Thymus (tissue), 11 donors: ENCODE measurements around the gene ITPKB. TPM values are rescaled to one million over a fixed set of nuclear protein-coding genes. Genes with fewer than 3 reads are reported as not detected.

Experiments used
- DNase-seq, 9 donors: peaks; one replicate each; pipeline ENCODE4 v3.0.0-alpha.2; 2013; ENCODE audit warnings: low spot score in 9 of 9, low read depth in 6 of 9, missing footprints in 1 of 9
- H3K27ac ChIP-seq, 2 donors: one replicate each; pipeline ENCODE4 v1.5.1; 2013; ENCODE audit warnings: control low read depth in 1 of 2, low read depth in 1 of 2, low read length in 1 of 2, mild to moderate bottlenecking in 1 of 2, moderate library complexity in 1 of 2
- H3K27me3 ChIP-seq, 2 donors: one replicate each; pipeline ENCODE4 v1.5.1; 2013; ENCODE audit warnings: low read length in 1 of 2; ENCODE audit not compliant: control insufficient read depth in 2 of 2, insufficient read depth in 1 of 2
- H3K36me3 ChIP-seq, 2 donors: one replicate each; pipeline ENCODE4 v1.5.1; 2013; ENCODE audit warnings: low read length in 1 of 2, mild to moderate bottlenecking in 1 of 2, moderate library complexity in 1 of 2; ENCODE audit not compliant: control insufficient read depth in 2 of 2, insufficient read depth in 2 of 2
- H3K4me1 ChIP-seq, 2 donors: one replicate each; pipeline ENCODE4 v1.5.1; 2013; ENCODE audit warnings: low read length in 2 of 2; ENCODE audit not compliant: control insufficient read depth in 2 of 2, insufficient read depth in 2 of 2
- H3K4me3 ChIP-seq, 2 donors: one replicate each; pipeline ENCODE4 v1.5.1; 2013; ENCODE audit warnings: low read length in 2 of 2, control low read depth in 1 of 2, mild to moderate bottlenecking in 1 of 2
- H3K9me3 ChIP-seq, 2 donors: one replicate each; pipeline ENCODE4 v1.5.1; 2013; ENCODE audit warnings: low read length in 1 of 2, mild to moderate bottlenecking in 1 of 2; ENCODE audit not compliant: control insufficient read depth in 2 of 2, insufficient read depth in 1 of 2
- WGBS: extraction: QIAGEN DNeasy Blood & Tissue Kit; methylation state at CpG from one replicate; pipeline ENCODE4 v1.1.7; 2013; 5-methylcytosine and 5-hydroxymethylcytosine counted together
- polyA plus RNA-seq: library from polyadenylated mRNA; stranded (reverse); fragments of 200-250 nt; gene quantifications from one replicate; pipeline ENCODE4 v1.2.3, GENCODE V29; 2013
- total RNA-seq: library from RNA; stranded (reverse); fragments of 120-200 nt; gene quantifications from one replicate; pipeline ENCODE4 v1.2.4, GENCODE V29; 2013
- donor health status: healthy.

Gene ITPKB
- total and polyA plus RNA-seq, 2 donors = 22.7 to 32.0 TPM

DNA sequence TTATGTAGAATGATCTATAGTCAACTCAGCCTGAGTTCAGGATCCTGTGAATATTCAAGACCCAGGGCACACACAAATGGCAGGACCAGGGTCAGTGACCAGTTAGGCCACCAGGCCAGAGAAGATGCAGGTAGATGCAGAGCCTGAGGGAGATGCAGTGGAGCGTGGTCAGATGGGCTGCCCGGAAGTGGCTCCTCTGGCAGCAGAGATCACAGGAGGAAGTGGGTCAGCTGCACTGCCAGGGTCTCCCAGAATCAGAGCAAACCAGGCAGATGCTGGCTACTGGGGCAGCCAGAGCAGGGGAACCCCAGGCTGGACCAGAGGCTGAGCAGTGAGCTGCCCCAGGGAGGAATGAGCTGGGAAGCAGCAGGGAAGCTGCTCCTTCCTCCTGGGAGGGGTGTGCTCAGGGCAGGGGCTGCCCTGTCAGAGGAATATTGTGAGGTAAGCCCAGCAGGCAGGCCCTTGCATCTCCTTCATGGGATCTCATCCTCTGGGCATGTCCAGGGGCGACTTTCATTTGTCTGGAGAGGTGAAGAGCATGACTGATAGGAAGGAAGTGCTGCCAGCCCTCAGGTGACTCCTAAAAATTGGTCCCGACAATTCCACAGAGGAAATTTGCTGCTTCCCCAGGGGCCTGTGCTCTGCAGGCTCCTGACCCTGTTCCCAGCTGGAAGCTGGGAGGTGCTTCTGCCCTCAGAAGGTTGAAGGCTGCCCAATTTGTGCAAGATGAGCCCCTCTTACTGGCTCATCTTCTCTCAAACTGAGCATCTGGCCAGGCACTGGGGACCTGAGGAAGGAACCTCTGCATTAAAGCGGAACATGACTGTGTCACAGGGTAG lies 141.2 kb downstream of the ITPKB start:
- no peaks in the 10 kb centered on the region for H3K4me1 ChIP-seq
- no peak for DNase-seq
- no peaks in the 10 kb centered on the region for H3K36me3 ChIP-seq
- no peak overlapping the region for H3K4me3 ChIP-seq
- WGBS = 84% methylated on average over 5 of the region's 5 CpGs
- H3K9me3 ChIP-seq = no peaks in the 10 kb centered on the region
- peaks cover 0 to 10% of the 10 kb centered on the region in 2 donors for H3K27me3 ChIP-seq
- H3K27ac ChIP-seq = no peak overlapping the region

DNA sequence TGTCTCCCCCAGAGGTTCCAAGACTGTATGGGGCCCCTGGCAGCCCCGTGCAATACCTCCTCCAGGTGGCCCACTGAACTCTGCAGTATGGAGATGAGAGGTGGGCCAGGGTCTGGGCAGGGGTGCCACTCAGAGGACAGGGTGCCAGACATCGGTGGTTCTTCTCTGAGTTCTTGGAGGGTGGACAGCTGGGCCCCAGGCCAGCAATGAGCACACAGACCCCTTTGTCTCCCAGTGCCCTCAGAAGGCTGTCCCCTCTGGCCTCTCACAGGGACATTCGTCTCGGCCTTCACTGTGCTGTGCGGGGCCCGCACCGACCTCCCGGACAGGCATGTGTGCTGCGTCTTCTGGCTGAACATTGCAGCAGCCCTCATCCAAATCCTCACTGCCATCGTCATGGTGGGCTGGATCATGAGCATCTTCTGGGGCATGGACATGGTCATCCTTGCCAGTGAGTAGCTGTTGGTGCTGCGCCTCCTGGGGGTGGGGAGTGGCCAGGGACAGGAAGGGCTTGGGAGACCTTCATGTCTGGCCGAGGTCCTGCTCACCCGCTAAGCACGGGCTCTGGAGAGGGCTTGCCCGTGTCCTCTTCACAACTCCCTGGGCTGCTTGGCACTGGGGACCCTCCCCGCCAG lies 142.4 kb downstream of the ITPKB start:
- Histone ChIP-seq H3K4me3 (no peak overlapping the region), H3K27ac (no peak overlapping the region), H3K27me3 (peaks cover 0 to 10% of the 10 kb centered on the region in 2 donors), H3K4me1 (no peaks in the 10 kb centered on the region), H3K9me3 (no peaks in the 10 kb centered on the region), H3K36me3 (no peaks in the 10 kb centered on the region)
- WGBS = 95% methylated on average over 16 of the region's 16 CpGs
- DNase-seq = no peak

DNA sequence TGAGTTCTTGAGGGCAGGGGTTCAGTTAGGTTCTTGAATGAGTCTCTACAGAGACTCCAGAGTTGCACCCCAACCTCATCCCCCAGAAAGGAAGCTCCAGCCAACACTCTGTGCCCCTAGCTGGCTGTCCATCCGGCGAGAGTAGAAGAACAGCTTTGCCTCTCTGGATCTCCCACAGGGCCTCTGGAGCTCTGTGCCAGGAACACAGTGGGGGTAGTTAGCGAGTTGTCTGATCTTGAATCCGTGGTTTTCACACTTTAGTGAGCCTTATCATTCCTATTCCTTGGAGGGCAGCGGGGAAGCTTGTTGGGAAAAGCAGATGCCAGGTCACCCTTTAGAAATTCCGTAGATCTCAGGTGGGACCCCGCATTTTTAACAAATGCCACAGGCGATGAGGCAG lies 145.5 kb downstream of the ITPKB start:
- Histone ChIP-seq H3K36me3 (no peaks in the 10 kb centered on the region), H3K27ac (no peak overlapping the region), H3K4me1 (no peaks in the 10 kb centered on the region), H3K9me3 (no peaks in the 10 kb centered on the region), H3K27me3 (peaks cover 0 to 11% of the 10 kb centered on the region in 2 donors), H3K4me3 (no peak overlapping the region)
- DNase-seq = no peak
- 91% methylated on average over 8 of the region's 8 CpGs for WGBS

DNA sequence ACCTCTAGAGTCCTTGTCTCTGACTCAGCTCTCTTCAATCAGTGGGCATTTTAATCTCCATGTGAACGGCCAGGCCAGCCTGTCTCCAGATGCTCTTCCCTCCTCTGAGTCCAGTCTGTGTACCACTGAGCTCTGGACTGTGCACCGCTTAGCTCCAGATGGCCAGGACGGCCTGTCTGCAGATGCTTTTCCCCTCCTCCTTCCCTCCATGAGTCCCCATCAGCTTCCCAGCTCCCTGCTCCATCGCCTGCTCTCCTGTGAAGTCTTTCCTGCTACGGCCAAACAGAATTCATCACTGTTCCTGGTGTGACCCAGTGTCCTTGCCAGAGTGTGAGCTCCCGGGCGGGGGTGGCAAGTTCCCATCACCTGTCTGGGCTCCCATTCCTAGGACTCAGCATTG lies 148.5 kb downstream of the ITPKB start:
- 96% methylated on average over 7 of the region's 7 CpGs for WGBS
- no peaks in the 10 kb centered on the region for H3K9me3 ChIP-seq
- no peak for DNase-seq
- no peak overlapping the region for H3K27ac ChIP-seq
- no peak overlapping the region for H3K4me3 ChIP-seq
- H3K4me1 ChIP-seq = no peaks in the 10 kb centered on the region
- no peaks in the 10 kb centered on the region for H3K36me3 ChIP-seq
- peaks cover 0 to 2% of the 10 kb centered on the region in 2 donors for H3K27me3 ChIP-seq

DNA sequence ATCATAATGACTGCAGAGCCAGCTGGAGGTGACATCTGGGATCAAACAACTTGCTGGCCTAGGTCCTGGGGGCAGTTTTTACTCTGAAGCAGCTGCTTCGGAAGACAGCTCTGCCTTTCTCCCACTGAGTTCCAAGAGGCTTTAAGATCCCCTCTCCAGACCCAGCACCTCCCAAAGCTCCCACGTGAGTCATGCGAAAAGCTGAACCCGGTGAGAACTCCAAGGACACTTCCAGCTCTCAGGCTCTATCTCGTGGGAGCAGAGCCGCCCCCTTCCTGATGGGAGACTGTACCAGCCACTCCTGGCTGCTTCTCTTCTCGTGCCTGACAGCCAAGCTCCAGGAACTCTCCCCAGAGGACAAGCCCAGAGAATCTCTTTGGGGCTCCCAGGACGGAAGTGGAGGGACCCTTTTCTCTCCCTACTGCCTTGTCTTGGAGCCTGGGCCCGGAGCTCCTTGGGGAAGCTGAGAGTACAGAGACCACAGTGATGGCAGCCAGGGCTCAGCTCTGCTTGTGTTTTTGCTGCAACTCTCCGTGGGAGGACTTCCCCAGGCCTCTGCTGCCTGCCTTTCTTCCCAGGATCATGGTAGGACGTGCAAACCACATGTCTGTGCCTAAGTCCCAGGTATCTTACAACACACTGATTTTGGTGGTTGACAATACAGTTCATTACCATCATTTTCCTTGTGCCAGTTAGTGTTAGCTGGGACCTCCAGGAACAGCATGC lies 149.9 kb downstream of the ITPKB start:
- Histone ChIP-seq H3K4me3 (no peak overlapping the region), H3K27ac (no peak overlapping the region), H3K4me1 (no peaks in the 10 kb centered on the region), H3K36me3 (no peaks in the 10 kb centered on the region), H3K27me3 (peaks cover 0 to 2% of the 10 kb centered on the region in 2 donors), H3K9me3 (no peaks in the 10 kb centered on the region)
- 94% methylated on average over 11 of the region's 11 CpGs for WGBS
- DNase-seq = no peak

DNA sequence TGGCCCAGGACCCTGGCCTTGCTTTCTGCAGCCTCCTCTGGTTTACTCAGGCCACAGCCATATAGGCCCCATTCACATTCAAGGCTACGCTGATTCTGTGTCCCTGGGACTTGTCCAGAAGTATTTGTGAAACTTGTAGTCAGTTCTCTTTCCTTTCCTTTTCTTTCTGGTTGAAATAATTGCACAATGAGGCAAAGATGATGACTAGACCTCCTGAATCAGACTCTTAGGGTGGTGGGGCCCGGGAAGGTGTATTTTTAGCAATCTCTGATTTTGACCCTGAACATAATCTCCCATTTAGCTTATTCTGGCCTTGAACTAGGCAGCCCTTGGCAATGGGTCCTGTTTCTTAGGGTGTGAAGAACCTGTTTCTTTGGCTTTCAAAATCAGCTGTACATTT lies 150.6 kb downstream of the ITPKB start:
- H3K27ac ChIP-seq = no peak overlapping the region
- no peaks in the 10 kb centered on the region for H3K4me1 ChIP-seq
- H3K36me3 ChIP-seq = no peaks in the 10 kb centered on the region
- no peaks in the 10 kb centered on the region for H3K9me3 ChIP-seq
- H3K27me3 ChIP-seq = peaks cover 0 to 2% of the 10 kb centered on the region in 2 donors
- no peak overlapping the region for H3K4me3 ChIP-seq
- DNase-seq = no peak
- 95% methylated on average over 2 of the region's 2 CpGs for WGBS

DNA sequence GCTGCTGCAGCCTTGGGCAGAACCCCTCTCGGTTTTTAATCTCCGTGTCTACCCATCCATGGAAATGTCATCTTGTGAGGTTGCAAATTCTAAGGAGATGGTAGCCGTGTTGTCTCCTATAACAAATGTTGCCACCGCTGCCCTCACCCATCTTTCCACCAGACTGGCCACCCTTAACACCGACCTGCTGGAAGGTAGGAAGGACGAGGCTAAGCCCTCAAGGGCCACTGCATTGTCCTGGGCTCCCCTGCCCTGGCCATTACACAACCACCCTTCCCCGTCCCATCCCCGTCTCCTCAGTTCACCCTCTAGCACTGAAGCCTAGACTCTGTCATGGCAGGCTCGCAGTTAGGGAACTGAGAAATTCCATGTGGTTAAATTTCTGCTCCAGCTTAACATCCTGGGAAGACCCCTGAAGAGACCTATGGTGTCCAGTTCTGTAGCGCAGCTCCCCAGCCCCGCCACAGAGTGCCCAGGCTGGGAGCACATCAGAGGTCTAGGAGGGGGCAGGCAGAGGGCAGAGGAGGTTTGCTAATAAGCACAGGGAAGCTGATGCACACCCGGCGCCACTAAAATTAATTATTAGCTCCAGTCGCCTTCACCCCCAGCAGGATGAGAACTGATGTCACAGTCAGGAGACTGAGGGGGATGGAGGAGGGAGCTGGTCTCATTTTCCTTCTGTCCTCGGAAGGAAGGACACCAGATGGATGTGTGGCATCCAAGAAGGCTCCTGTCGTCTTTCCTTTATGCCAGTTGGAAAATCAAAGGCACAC lies 152.2 kb downstream of the ITPKB start:
- DNase-seq = no peak
- 90% methylated on average over 16 of the region's 16 CpGs for WGBS
- Histone ChIP-seq H3K4me1 (no peaks in the 10 kb centered on the region), H3K36me3 (no peaks in the 10 kb centered on the region), H3K9me3 (no peaks in the 10 kb centered on the region), H3K4me3 (no peak overlapping the region), H3K27me3 (peaks cover 0 to 2% of the 10 kb centered on the region in 2 donors), H3K27ac (no peak overlapping the region)

DNA sequence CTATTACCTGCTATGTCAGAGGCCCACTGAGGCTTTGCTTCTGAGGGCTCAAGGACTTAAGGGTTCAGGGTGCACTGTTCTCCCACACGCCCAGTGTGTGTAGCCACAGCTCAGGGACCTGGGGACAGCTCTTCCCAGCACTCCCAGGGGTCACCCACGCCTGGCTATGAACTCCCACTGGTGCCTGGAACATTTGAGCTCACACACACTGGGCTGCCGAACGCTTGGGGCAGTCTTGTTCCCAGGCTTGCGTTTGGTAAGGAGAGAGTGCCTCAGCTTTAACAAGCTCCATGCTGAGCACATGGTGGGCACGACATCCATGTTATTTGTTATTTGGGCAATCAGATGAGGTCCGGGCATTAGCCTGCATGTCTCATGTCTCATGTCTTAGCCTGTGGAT lies 153.0 kb downstream of the ITPKB start:
- H3K27me3 ChIP-seq = peaks cover 0 to 2% of the 10 kb centered on the region in 2 donors
- DNase-seq = no peak
- no peaks in the 10 kb centered on the region for H3K36me3 ChIP-seq
- H3K4me3 ChIP-seq = no peak overlapping the region
- whole genome bisulfite sequencing = 94% methylated on average over 7 of the region's 7 CpGs
- no peak overlapping the region for H3K27ac ChIP-seq
- H3K4me1 ChIP-seq = no peaks in the 10 kb centered on the region
- no peaks in the 10 kb centered on the region for H3K9me3 ChIP-seq
